Hindlimb muscle (tissue), 1 donor: ENCODE data around the gene TSR1. TPM values are rescaled to one million over a fixed set of nuclear protein-coding genes. Genes with fewer than 3 reads are reported as not detected.
A peak's percentile ranks its signal among the peaks of the same experiment; 100 is the strongest.
"Not testable (repeated sequence)": the region's sequence is repeated elsewhere in the genome, so short reads cannot be mapped to it uniquely, and the experiment has no call there.

Experiments
- DNase-seq: peaks from one replicate; pipeline ENCODE4 v3.0.0-alpha.2; 2013
- polyA plus RNA-seq: library from polyadenylated mRNA; unstranded; fragments of 120-200 nt; gene quantifications from one replicate; pipeline ENCODE4 v1.2.1, GENCODE V29; 2013; ENCODE audit not compliant: insufficient read length

Gene TSR1
- polyA plus RNA-seq, 1 donor: 38.2 TPM

GRCh38 chr17:2335726-2336214 lies 487 bp downstream of the TSR1 start:
- DNase-seq: no peak

- DNase-seq: no peak
Measured at GRCh38 chr17:2331303-2331702, 5.0 kb downstream of the TSR1 start.

GRCh38 chr17:2323629-2324314 lies 12.5 kb downstream of the TSR1 start:
- no peak for DNase-seq

- DNase-seq: no peak
Measured at GRCh38 chr17:2321399-2321798, 14.9 kb downstream of the TSR1 start.

GRCh38 chr17:2319051-2319450 lies 17.2 kb downstream of the TSR1 start:
- DNase-seq: no peak

- DNase-seq: no peak
Measured at GRCh38 chr17:2317796-2318195, 18.5 kb downstream of the TSR1 start.

GRCh38 chr17:2316916-2317205 lies 19.4 kb downstream of the TSR1 start:
- DNase-seq: not testable (repeated sequence)

- DNase-seq: no peak
Measured at GRCh38 chr17:2312736-2313135, 23.5 kb downstream of the TSR1 start.

- DNase-seq: no peak
Measured at GRCh38 chr17:2309338-2310154, 26.7 kb downstream of the TSR1 start.

GRCh38 chr17:2304931-2305330 lies 31.3 kb downstream of the TSR1 start:
- no peak for DNase-seq

- DNase-seq: peak; percentile 92
Measured at GRCh38 chr17:2303204-2304188, 32.8 kb downstream of the TSR1 start, which contains the start of the genes SMG6 and SRR. Gene SMG6 (minus strand): TSS chr17:2303785. CDS start chr17:2303720, 65 bp downstream. Gene SRR (plus strand): TSS chr17:2303950. CDS start chr17:2315561, 11,611 bp downstream.

- DNase-seq: no peak
Measured at GRCh38 chr17:2302778-2303203, 33.5 kb downstream of the TSR1 start.

- no peak for DNase-seq
Measured at GRCh38 chr17:2299756-2300155, 36.5 kb downstream of the TSR1 start.

- DNase-seq: no peak
Measured at GRCh38 chr17:2299136-2299535, 37.1 kb downstream of the TSR1 start.

GRCh38 chr17:2297023-2297422 lies 39.2 kb downstream of the TSR1 start:
- DNase-seq: no peak

- no peak for DNase-seq
Measured at GRCh38 chr17:2295575-2295974, 40.7 kb downstream of the TSR1 start.

- no peak for DNase-seq
Measured at GRCh38 chr17:2292100-2292499, 44.2 kb downstream of the TSR1 start.

- no peak for DNase-seq
Measured at GRCh38 chr17:2289878-2290478, 46.3 kb downstream of the TSR1 start.

GRCh38 chr17:2283302-2283701 lies 53.0 kb downstream of the TSR1 start:
- no peak for DNase-seq

- DNase-seq: peak; percentile 58
Measured at GRCh38 chr17:2282297-2282873, 53.9 kb downstream of the TSR1 start.

- no peak for DNase-seq
Measured at GRCh38 chr17:2279707-2280106, 56.5 kb downstream of the TSR1 start.
